GM18498 (cell line): Measurements from ENCODE around the gene NFAM1.

Experiments
- ATAC-seq: cut with Tn5 transposase; IDR thresholded peaks from one replicate; pipeline ENCODE4 v1.9.1; 2021; ENCODE audit warnings: mild to moderate bottlenecking, moderate library complexity; ENCODE audit not compliant: unreplicated experiment

NFAM1 gene

DNA sequence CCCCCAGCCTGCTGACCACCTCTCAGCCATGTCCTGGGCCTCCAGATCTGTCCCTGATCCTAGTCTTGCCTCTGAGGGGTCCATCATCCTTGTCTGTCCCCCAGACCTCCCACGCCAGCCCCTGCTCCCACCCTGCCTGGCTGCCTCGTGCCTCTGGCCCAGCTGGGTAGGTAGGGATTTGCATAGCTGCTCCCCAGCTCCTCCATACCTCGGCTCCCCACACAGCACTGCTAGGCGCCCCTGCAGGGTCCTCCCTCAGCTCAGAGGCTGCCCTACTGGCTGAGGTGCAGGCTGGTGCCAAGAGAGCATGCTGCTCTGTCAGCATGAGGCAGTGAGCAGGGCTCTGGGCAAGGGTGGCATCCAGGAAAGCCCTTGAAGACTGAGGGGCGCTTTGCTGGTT lies 47.7 kb downstream of the NFAM1 start:
- no peak for ATAC-seq

GRCh38 chr22:42383851-42384417 lies 48.3 kb downstream of the NFAM1 start:
- no peak for ATAC-seq

GRCh38 chr22:42383287-42383686 lies 48.9 kb downstream of the NFAM1 start:
- no peak for ATAC-seq

GRCh38 chr22:42380769-42381551 lies 51.2 kb downstream of the NFAM1 start:
- ATAC-seq: no peak

- ATAC-seq: no peak
Measured at GRCh38 chr22:42379966-42380537, 52.2 kb downstream of the NFAM1 start.

GRCh38 chr22:42376711-42377554 lies 55.3 kb downstream of the NFAM1 start:
- ATAC-seq: no peak

DNA sequence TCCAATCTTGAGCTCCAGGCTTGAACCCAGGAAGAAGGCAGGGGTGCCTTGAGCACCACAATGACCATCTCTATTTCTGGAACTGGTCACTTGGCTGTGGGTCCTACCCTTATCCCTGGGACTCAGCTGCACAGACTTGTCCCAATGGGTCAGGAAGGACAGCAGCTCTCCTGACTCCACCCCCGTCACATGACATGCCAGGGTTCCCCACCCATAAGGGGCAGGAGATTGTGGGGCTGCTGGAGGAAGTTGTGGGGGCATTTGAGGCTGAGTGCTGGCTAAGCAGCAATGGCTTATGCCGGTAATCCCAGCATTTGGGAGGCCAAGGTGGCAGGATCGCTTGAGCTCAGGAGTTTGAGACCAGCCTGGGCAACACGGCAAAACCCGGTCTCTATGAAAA lies 56.2 kb downstream of the NFAM1 start:
- no peak for ATAC-seq

GRCh38 chr22:42372976-42373375 lies 59.2 kb downstream of the NFAM1 start:
- ATAC-seq: no peak

- ATAC-seq: no peak
Measured at GRCh38 chr22:42371501-42371900, 60.7 kb downstream of the NFAM1 start.

DNA sequence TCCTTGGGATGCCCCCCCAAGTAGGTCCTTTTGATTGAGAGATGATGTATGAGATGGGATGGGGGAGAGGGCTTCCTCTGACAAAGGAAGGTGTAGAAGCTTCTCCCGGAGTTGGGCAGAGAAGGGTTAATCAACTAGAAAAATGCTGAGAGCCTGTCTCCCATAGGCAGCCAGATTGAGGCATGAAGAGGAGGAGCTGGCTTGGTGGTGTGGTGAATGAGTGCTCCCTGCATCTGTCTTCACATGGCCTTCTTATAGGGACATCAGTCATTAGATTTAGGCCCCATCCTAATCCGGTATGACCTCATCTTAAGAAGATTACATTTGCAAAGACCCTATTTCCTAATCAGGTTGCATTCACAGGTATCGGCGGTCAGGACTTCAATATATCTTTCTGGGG lies 61.1 kb downstream of the NFAM1 start:
- ATAC-seq: no peak

- ATAC-seq: peak; percentile 95
Measured at GRCh38 chr22:42369250-42370041, 62.8 kb downstream of the NFAM1 start.

DNA sequence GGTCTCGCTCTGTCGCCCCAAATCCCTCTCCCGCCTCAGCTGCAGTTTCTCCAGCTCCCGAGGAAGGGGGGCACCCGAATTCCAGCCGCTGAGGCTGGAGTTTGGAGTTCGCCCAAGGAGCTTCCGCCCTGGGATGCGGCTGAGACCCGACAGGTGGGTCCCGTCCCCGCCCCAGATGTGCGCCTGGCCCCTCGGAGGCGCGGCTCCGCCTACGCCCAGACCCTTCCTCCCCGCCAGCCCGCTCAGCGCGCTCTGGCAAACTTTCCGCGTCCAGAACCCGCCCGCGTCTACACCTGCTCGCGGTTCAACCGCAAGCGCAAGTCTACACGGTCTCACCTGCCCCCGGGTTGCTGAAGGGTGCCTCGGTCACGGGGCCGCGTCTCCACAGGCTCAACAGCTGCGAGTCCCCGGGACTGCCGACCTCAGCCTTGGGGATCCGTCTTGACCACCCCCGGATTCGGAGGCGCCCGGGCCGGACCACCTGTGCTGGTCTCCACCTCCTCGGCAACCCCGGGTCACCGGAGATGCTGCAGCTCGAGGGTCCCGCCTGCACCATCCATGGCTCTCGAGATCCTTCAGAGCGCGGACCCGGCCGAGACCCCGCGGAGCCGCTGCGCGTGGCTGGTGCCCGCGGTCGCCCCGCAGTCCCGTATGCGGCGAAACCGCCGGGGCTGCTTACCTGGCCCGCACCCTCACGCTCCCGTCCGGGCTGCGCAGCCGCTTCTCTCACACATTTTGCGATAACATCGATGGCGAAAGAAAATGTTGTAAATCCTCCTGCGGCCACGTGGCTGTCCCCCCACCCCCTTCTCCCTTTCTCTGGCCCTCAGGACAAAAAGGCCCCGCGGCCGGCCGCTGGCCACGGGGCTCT lies 63.6 kb downstream of the NFAM1 start:
- peak; percentile 10 for ATAC-seq

- no peak for ATAC-seq
Measured at GRCh38 chr22:42367980-42368378, 64.2 kb downstream of the NFAM1 start.

GRCh38 chr22:42366806-42367581 lies 65.2 kb downstream of the NFAM1 start:
- ATAC-seq: no peak

GRCh38 chr22:42365942-42366695 lies 66.1 kb downstream of the NFAM1 start:
- no peak for ATAC-seq

- ATAC-seq: no peak
Measured at GRCh38 chr22:42365111-42365865, 66.9 kb downstream of the NFAM1 start.

- no peak for ATAC-seq
Measured at GRCh38 chr22:42364604-42365110, 67.5 kb downstream of the NFAM1 start.
